ENCODE results near the gene CUX1.

The CUX1 gene

GRCh38 chr7:102093599-102094315, 276.3 kb downstream of the CUX1 start:
- peak in 22 of 56 donors; percentile 4 to 58 (median 21) for DNase-seq

GRCh38 chr7:102094316-102094650, 276.9 kb downstream of the CUX1 start:
- DNase-seq: no peak

- DNase-seq: no peak
Observed at GRCh38 chr7:102095321-102096011, 278.0 kb downstream of the CUX1 start.

- DNase-seq: no peak
Observed at GRCh38 chr7:102096012-102096332, 278.5 kb downstream of the CUX1 start.

- no peak for DNase-seq
Observed at GRCh38 chr7:102096706-102097427, 279.4 kb downstream of the CUX1 start.

- no peak for DNase-seq
Observed at GRCh38 chr7:102097601-102098161, 280.3 kb downstream of the CUX1 start.

GRCh38 chr7:102098986-102099385, 281.6 kb downstream of the CUX1 start:
- DNase-seq: no peak

GRCh38 chr7:102099474-102099873, 282.0 kb downstream of the CUX1 start:
- DNase-seq: no peak

GRCh38 chr7:102101111-102101551, 283.7 kb downstream of the CUX1 start:
- no peak for DNase-seq

GRCh38 chr7:102101926-102102325, 284.5 kb downstream of the CUX1 start:
- no peak for DNase-seq

GRCh38 chr7:102103027-102103372, 285.6 kb downstream of the CUX1 start:
- no peak for DNase-seq

GRCh38 chr7:102104245-102104644, 286.8 kb downstream of the CUX1 start:
- no peak for DNase-seq

GRCh38 chr7:102106625-102107024, 289.2 kb downstream of the CUX1 start:
- peak in 1 of 56 donors; percentile 6 for DNase-seq

- no peak for DNase-seq
Observed at GRCh38 chr7:102107474-102108104, 290.2 kb downstream of the CUX1 start.

- peak in 45 of 56 donors; percentile 5 to 72 (median 31) for DNase-seq
Observed at GRCh38 chr7:102111061-102112041, 293.9 kb downstream of the CUX1 start.

GRCh38 chr7:102115181-102115580, 297.8 kb downstream of the CUX1 start:
- DNase-seq: no peak

- no peak for DNase-seq
Observed at GRCh38 chr7:102115931-102116330, 298.5 kb downstream of the CUX1 start.

GRCh38 chr7:102117743-102118142, 300.3 kb downstream of the CUX1 start:
- DNase-seq: no peak

GRCh38 chr7:102119213-102119651, 301.8 kb downstream of the CUX1 start:
- peak in 45 of 56 donors; percentile 3 to 72 (median 45) for DNase-seq

GRCh38 chr7:102119925-102120324, 302.5 kb downstream of the CUX1 start:
- DNase-seq: peak in 7 of 56 donors; percentile 5 to 38 (median 9)

Data from nucleus accumbens (tissue), 56 donors.